Endodermal cell (in vitro differentiated cells): ENCODE data around the gene ASTN1. TPM values are rescaled to one million over a fixed set of nuclear protein-coding genes. Genes with fewer than 3 reads are reported as not detected.

ENCODE experiments used
- DNase-seq: peaks from one replicate; pipeline ENCODE4 v3.0.0-alpha.2; 2017
- H3K27ac ChIP-seq: 2 replicates; pipeline ENCODE4 v1.5.1; 2013; ENCODE audit warnings: mild to moderate bottlenecking, low read depth, low read length, moderate library complexity
- H3K27me3 ChIP-seq: 2 replicates; pipeline ENCODE4 v1.6.1; 2013; ENCODE audit warnings: mild to moderate bottlenecking, low read length, moderate library complexity; ENCODE audit not compliant: insufficient read depth, control insufficient read depth, poor library complexity, severe bottlenecking
- H3K36me3 ChIP-seq: 2 replicates; pipeline ENCODE4 v1.7.0; 2013; ENCODE audit warnings: mild to moderate bottlenecking, low read length, moderate library complexity; ENCODE audit not compliant: control insufficient read depth, insufficient read depth
- H3K4me1 ChIP-seq: one replicate; pipeline ENCODE4 v1.7.0; 2013; ENCODE audit warnings: low read length; ENCODE audit not compliant: control insufficient read depth, insufficient read depth
- H3K4me3 ChIP-seq: 2 replicates; pipeline ENCODE4 v1.5.1; 2013; ENCODE audit warnings: mild to moderate bottlenecking, low read length, moderate library complexity
- H3K9ac ChIP-seq: 2 replicates; pipeline ENCODE4 v1.6.1; 2013; ENCODE audit warnings: mild to moderate bottlenecking, low read length, moderate library complexity; ENCODE audit not compliant: poor library complexity, severe bottlenecking; ENCODE audit errors: extremely low read depth
- H3K9me3 ChIP-seq: 2 replicates; pipeline ENCODE4 v1.6.1; 2013; ENCODE audit warnings: mild to moderate bottlenecking, low read length, moderate library complexity; ENCODE audit not compliant: control insufficient read depth
- H3K27ac Mint-ChIP-seq: 2 replicates; pipeline ENCODE4 v1.8.0; 2020; ENCODE audit warnings: mixed read lengths
- H3K27me3 Mint-ChIP-seq: 2 replicates; pipeline ENCODE4 v1.8.0; 2021; ENCODE audit warnings: mild to moderate bottlenecking, mixed read lengths; ENCODE audit not compliant: insufficient read depth
- H3K36me3 Mint-ChIP-seq: 2 replicates; pipeline ENCODE4 v1.8.0; 2020; ENCODE audit warnings: low read depth, mixed read lengths
- H3K4me1 Mint-ChIP-seq: 2 replicates; pipeline ENCODE4 v1.8.0; 2020; ENCODE audit warnings: mixed read lengths
- H3K4me3 Mint-ChIP-seq: 2 replicates; pipeline ENCODE4 v1.8.0; 2020; ENCODE audit warnings: mild to moderate bottlenecking, moderate library complexity, mixed read lengths
- H3K9me3 Mint-ChIP-seq: 2 replicates; pipeline ENCODE4 v1.8.0; 2020; ENCODE audit warnings: mild to moderate bottlenecking, mixed read lengths
- CTCF ChIP-seq: fragments of 200-600 bp; sonication (generic); conservative IDR thresholded peaks from 2 replicates; pipeline ENCODE4 v1.5.0; 2021; ENCODE audit warnings: antibody characterized with exemption, mild to moderate bottlenecking
- WGBS, 2 experiments: methylation state at CpG; one replicate each; pipeline versions ENCODE4 v1.1.5 to v1.1.7; 2013; ENCODE audit warnings: missing lambda C conversion rate in 2 of 2, mixed read lengths in 1 of 2; ENCODE audit not compliant: insufficient coverage in 1 of 2, insufficient read length in 1 of 2; 5-methylcytosine and 5-hydroxymethylcytosine counted together
- total RNA-seq, 2 donors: library from RNA; stranded (reverse); fragmentation: NEBNext Ultra II Directional in 1 of 2; extraction: Animal tissue kit (Norgen Biotek cat#: 25700) in 1 of 2; gene quantifications; 2 replicates in 1 of 2; 3 replicates in 1 of 2; pipeline ENCODE4 v1.2.1, GENCODE V29; 2021

ASTN1 gene
- total RNA-seq, 2 donors from 2014 or later: 0.31 to 0.70 TPM

- H3K27me3 Mint-ChIP-seq: peaks cover 4% of the 10 kb centered on the region
- Histone ChIP-seq H3K4me3 (no peak overlapping the region), H3K27ac (no peak overlapping the region), H3K4me1 (no peaks in the 10 kb centered on the region), H3K36me3 (no peaks in the 10 kb centered on the region), H3K9ac (no peak overlapping the region), H3K27me3 (no peaks in the 10 kb centered on the region), H3K9me3 (no peaks in the 10 kb centered on the region)
- H3K4me3 Mint-ChIP-seq: no peak overlapping the region
- peaks cover 4% of the 10 kb centered on the region for H3K4me1 Mint-ChIP-seq
- no peaks in the 10 kb centered on the region for H3K9me3 Mint-ChIP-seq
- H3K27ac Mint-ChIP-seq: no peak overlapping the region
- 94 to 100% methylated on average over 1 to 5 of the region's 5 CpGs for WGBS, 2 experiments
- H3K36me3 Mint-ChIP-seq: no peaks in the 10 kb centered on the region
- no peak for DNase-seq
- no peak for TF ChIP-seq CTCF
Observed at GRCh38 chr1:176925223-176925622, 239.3 kb downstream of the ASTN1 start.

DNA sequence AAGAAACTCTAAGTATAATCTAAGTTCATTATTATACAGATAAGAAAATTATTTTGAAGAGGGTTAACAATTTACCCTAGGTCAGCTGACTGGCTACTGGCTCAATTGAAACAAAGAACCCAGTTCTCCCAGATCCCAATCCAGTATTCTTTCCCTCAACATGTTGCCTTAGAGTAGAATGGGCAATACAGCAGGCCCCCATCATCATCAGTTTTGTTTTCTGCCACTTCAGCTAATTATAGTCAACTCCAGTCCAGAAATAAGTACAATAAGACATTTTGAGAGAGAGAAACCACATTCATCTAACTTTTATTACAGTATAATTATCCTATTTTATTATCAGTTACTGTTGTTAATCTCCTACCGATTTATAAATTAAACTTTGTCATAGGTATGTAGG lies 241.2 kb downstream of the ASTN1 start:
- no peaks in the 10 kb centered on the region for H3K36me3 Mint-ChIP-seq
- Histone ChIP-seq H3K9me3 (no peaks in the 10 kb centered on the region), H3K9ac (no peak overlapping the region), H3K4me1 (no peaks in the 10 kb centered on the region), H3K36me3 (no peaks in the 10 kb centered on the region), H3K27me3 (no peaks in the 10 kb centered on the region), H3K27ac (no peak overlapping the region), H3K4me3 (no peak overlapping the region)
- H3K27me3 Mint-ChIP-seq: peaks cover 4% of the 10 kb centered on the region
- TF ChIP-seq CTCF: no peak
- no peak overlapping the region for H3K4me3 Mint-ChIP-seq
- no peak overlapping the region for H3K27ac Mint-ChIP-seq
- peaks cover 4% of the 10 kb centered on the region for H3K4me1 Mint-ChIP-seq
- no peak for DNase-seq
- 100% methylated on average over 1 of the region's 1 CpG; no CpG with 5 or more reads in 1 of the 2 experiments for WGBS, 2 experiments
- no peaks in the 10 kb centered on the region for H3K9me3 Mint-ChIP-seq

DNA sequence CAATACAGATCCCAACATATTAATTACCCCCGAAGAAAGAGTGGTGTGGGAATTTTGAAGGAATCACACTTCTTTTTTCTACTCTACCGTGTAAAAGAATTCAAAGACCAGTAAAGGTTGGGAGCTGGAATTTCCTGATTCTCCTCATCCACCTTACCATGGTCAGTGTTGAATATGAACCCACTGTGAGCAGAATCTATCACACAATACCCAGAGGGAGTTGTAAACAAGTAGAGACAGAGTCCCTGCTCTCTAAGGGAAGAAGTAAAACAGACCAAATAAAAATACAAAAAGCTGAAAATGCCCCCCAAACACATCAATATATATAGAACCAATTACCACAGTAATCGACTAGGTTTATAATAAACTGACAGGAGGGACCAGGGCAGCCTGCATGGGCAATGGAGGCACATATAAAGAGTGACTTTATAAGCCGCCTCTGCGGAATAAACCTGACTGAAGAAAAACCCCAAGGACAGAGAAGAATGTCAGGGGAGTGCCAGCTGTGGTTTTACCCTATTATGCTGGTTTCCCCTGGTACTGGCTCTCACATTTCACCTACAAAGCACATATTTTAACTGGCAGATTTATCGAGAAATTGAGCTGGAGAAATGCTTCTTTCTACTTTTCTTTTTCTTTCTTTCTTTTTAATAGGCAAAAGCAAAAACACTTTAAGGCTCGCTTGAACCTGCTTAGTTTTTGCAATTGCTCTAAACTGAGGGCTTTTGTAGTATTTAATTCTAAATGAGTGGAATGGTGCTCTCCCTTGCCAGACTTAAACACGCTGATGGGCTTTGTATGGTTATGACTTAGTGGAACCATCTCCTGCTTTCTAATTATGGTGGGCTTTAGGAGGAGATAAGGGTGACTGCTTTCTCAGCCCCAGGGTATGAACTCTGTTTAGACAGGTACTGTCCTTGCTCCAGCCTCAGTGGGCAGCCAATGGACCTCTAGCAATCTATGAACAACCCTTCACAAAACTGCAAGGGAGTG lies 244.8 kb downstream of the ASTN1 start:
- no peaks in the 10 kb centered on the region for H3K27me3 ChIP-seq
- H3K4me3 Mint-ChIP-seq: no peak overlapping the region
- no peaks in the 10 kb centered on the region for H3K36me3 ChIP-seq
- peaks cover 20% of the 10 kb centered on the region for H3K27me3 Mint-ChIP-seq
- no peaks in the 10 kb centered on the region for H3K4me1 Mint-ChIP-seq
- H3K9me3 ChIP-seq: no peaks in the 10 kb centered on the region
- no peak for TF ChIP-seq CTCF
- no peaks in the 10 kb centered on the region for H3K9me3 Mint-ChIP-seq
- no peaks in the 10 kb centered on the region for H3K4me1 ChIP-seq
- no peaks in the 10 kb centered on the region for H3K36me3 Mint-ChIP-seq
- 91% methylated on average over 4 to 8 of the region's 8 CpGs for WGBS, 2 experiments
- no peak overlapping the region for H3K27ac Mint-ChIP-seq
- H3K27ac ChIP-seq: no peak overlapping the region
- H3K9ac ChIP-seq: no peak overlapping the region
- H3K4me3 ChIP-seq: no peak overlapping the region
- DNase-seq: no peak
